Globus pallidus (tissue), 1 donor: ENCODE results near the gene KCNJ16.

Experiments used
- DNase-seq: peaks from one replicate; pipeline ENCODE4 v3.0.0-alpha.2; 2015; ENCODE audit warnings: low spot score

Gene KCNJ16

GRCh38 chr17:70169709-70170597 is 94.9 kb downstream of the KCNJ16 start:
- no peak for DNase-seq

GRCh38 chr17:70171159-70171558 is 96.1 kb downstream of the KCNJ16 start:
- no peak for DNase-seq

- DNase-seq: no peak
Observed at GRCh38 chr17:70172449-70172848, 97.4 kb downstream of the KCNJ16 start.

- DNase-seq: no peak
Observed at GRCh38 chr17:70172923-70173322, 97.9 kb downstream of the KCNJ16 start.

GRCh38 chr17:70173681-70174080 is 98.7 kb downstream of the KCNJ16 start:
- no peak for DNase-seq

- no peak for DNase-seq
Observed at GRCh38 chr17:70181376-70181775, 106.4 kb downstream of the KCNJ16 start.

- no peak for DNase-seq
Observed at GRCh38 chr17:70181866-70182265, 106.8 kb downstream of the KCNJ16 start.

- no peak for DNase-seq
Observed at GRCh38 chr17:70183508-70183907, 108.5 kb downstream of the KCNJ16 start.

- no peak for DNase-seq
Observed at GRCh38 chr17:70184207-70184606, 109.2 kb downstream of the KCNJ16 start.

- DNase-seq: no peak
Observed at GRCh38 chr17:70184770-70185169, 109.7 kb downstream of the KCNJ16 start.
